Loucy (cell line): Measurements from ENCODE around the gene MARK3.

Experiments used
- EZH2phosphoT487 ChIP-seq: fragments of 200-600 bp; IDR thresholded peaks from 2 replicates; pipeline ENCODE4 v1.6.1; 2018; ENCODE audit warnings: antibody characterized with exemption, mild to moderate bottlenecking, moderate library complexity, borderline replicate concordance
- TF ChIP-seq, protein P1 (sequence below): fragments of 200-600 bp; sonication (generic); conservative IDR thresholded peaks from 2 replicates; pipeline ENCODE4 v1.5.1; 2014; ENCODE audit warnings: mild to moderate bottlenecking, antibody characterized with exemption, low read length

DNA sequence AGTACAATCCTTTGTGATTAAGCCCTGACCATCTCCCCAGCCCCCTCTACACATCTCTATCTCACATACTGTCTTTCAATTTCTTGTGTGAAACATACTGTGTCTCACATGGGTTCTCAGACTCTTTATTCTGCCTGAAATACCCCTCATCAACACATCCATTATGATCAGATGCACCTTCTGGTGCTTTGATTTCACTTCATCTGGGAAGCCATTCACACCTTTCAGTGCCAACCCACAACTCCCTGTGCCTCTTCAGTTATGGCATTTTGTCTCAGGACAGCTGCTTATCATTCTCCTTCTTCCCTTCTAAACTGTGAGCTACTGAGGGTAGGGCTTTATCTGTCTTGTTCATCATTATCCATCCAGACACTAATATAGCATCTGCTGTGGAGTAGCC, 78.6 kb downstream of the MARK3 start:
- TF ChIP-seq, protein P1, sequence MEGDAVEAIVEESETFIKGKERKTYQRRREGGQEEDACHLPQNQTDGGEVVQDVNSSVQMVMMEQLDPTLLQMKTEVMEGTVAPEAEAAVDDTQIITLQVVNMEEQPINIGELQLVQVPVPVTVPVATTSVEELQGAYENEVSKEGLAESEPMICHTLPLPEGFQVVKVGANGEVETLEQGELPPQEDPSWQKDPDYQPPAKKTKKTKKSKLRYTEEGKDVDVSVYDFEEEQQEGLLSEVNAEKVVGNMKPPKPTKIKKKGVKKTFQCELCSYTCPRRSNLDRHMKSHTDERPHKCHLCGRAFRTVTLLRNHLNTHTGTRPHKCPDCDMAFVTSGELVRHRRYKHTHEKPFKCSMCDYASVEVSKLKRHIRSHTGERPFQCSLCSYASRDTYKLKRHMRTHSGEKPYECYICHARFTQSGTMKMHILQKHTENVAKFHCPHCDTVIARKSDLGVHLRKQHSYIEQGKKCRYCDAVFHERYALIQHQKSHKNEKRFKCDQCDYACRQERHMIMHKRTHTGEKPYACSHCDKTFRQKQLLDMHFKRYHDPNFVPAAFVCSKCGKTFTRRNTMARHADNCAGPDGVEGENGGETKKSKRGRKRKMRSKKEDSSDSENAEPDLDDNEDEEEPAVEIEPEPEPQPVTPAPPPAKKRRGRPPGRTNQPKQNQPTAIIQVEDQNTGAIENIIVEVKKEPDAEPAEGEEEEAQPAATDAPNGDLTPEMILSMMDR: no peak
- TF ChIP-seq EZH2phosphoT487: no peak
